Type B pancreatic cell (in vitro differentiated cells): ENCODE measurements around the gene ZNF277. TPM values are rescaled to one million over a fixed set of nuclear protein-coding genes. Genes with fewer than 3 reads are reported as not detected.

Experiments
- total RNA-seq: library from RNA; stranded (reverse); gene quantifications from 2 replicates; pipeline ENCODE4 v1.2.1, GENCODE V29; 2021; ENCODE audit warnings: low replicate concordance

ZNF277 gene
- total RNA-seq, 1 donor from 2014 or later: 21.4 TPM

Other genes with a start within 250 kb of the ZNF277 start
- gene DOCK4, start 296 bp upstream of the ZNF277 start, total RNA-seq: 14.7 and 24.6 TPM in 2 replicates
- 78.4 and 93.1 TPM in 2 replicates for gene IFRD1, start 243.8 kb downstream of the ZNF277 start, total RNA-seq